HG03378 (cell line): ENCODE measurements around the gene ACLY.
"Not testable (repeated sequence)": the region's sequence is repeated elsewhere in the genome, so short reads cannot be mapped to it uniquely, and the experiment has no call there.

ENCODE experiments used
- ATAC-seq: cut with Tn5 transposase; IDR thresholded peaks from one replicate; pipeline ENCODE4 v1.9.1; 2021; ENCODE audit warnings: mild to moderate bottlenecking, moderate library complexity; ENCODE audit not compliant: unreplicated experiment

Gene ACLY

DNA sequence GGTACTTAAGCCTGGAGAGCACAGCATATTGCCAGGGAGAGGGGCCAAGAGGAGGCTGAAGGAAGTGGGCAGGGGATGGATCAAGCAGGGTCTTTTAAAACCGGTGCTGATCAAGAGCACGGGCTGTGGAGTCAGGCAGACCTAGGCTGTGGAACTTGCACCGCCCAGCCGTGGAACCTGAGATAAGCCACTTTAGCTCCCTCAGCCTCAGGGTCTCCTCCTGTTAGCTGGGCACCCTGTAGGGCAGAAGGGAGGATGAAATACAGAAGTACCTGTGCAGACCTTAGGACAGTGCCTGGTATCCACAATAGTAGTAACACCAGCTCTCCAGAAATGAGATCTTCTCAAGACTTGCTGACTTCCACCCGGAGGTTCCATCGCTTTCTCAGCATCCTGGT is 20.9 kb upstream of the ACLY start:
- no peak for ATAC-seq

DNA sequence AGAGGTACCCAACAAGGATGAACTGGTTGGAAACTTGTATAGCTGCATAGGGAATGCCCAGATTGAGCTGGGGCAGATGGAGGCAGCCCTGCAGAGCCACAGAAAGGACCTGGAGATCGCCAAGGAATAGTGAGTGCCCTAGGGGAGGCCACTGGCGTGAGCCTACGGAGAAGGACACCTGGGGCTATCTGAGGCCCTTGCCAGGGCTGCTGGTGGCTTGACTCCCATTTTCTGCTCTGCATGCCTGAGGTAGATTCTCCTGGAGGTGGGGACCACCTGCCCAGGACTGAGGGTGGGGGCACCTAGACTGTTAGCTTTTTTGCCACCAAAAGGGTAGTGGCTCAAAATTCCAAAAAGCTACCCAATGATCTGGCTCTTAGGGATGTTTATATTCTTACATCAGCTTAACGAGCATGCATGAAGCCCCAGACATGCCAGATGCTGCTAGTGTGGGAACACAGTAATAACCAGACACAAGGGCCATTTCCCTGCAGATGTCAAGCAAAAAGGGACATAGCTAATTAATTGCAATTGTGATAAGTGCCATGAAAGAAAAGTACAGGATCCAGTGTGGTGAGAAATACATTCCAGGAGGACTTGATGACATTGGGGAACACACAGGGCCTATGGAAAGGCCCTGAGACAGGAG is 20.4 kb upstream of the ACLY start:
- ATAC-seq: no peak

DNA sequence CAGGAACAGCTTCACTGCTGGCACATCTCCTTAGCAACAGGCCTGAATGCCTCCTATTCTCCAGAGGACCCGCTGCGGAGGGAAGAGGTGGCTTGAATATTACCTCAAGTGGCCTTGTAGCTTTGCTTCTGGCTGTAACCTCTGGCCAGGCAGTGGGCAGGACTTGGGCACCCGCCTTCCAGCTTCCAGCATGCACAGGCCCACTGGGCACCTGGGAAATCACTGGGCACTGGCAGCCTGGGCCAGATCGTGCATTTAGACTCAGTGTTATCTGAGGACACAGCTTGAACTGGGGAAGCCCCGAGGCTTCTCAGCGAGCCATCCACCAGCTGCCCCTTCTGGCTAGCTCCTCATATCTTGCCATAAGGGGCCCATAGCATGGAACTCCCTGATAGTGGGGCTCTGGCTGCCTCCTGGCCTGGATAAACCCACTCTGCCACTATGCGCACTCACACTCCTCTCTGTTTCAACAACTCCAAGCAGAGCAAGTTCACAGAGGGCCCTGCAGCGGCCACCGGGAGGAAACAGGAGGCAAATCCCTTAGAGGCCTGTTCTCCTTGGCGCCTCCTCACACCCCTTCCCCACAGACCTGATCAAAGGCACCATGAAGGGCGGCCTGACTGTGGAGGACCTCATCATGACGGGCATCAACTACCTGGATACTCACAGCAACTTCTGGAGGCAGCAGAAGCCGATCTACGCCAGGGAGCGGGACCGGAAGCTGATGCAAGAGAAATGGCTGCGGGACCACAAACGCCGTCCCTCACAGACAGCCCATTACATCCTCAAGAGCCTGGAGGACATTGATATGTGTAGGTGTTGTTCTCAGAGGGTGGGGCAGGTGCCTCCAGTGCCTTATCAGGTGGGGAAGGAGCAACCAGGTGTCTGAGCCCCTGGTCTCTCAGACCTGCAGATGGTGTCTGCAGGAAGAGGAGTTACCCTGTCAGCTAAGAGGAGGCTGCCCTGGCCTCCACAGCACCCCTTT is 19.5 kb upstream of the ACLY start:
- no peak for ATAC-seq

DNA sequence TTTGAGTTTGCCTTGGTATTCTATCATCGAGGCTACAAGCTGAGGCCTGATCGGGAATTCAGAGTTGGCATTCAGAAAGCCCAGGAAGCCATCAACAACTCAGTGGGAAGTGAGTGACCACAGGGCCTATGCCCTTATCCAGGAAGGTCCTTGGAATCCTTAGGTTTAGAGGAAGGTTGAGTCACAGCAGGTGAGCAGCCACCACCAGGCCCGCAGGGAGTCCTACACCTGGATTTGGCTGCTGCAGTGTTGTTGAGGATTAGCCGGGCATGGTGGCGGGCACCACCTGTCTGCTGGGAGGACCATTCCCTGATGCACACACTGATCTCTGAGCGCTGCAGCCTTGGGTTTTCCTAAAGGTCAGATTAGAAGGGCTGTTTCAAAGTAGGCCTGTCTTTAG is 16.9 kb upstream of the ACLY start:
- no peak for ATAC-seq

DNA sequence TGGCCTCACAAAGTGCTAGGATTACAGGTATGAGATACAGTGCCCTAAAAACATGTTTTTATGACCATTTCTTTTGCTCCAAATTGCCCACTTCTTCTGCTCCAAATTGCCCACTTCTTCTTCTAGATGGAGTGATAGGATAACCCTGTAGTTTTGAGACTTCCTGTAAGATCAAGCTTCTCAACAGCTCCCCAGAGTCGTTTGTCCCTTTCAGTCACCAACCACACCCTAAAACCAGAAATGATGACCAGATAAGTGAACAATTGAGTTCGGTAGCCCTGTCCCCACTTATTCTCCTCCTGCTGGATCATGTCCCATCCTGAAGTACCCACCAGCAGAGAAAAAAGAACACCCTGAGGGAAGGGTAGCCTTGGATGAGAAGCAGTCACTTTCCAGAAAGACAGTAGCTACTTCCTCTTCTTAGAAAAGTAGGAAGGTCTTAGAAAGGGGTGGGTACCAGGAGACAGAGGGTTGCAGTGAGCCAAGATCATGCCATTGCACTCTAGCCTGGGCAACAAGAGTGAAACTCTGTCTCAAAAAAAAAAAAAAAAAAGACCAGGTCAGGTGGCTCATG is 14.2 kb upstream of the ACLY start:
- ATAC-seq: no peak

DNA sequence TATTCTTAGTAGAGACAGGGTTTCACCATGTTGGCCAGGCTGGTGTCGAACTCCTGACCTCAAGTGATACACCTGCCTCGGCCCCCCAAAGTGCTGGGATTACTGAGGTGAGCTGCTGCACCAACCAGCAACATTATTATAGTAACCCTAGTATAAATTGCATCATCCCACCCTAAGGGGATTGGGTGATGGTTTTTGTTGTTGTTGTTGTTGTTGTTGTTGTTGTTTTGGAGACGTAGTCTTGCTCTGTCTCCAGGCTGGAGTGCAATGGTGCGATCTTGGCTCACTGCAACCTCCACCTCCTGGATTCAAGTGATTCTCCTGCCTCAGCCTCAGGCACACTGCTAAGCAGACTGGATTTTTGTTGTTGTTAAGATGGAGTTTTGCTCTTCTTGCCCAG is 13.0 kb upstream of the ACLY start:
- ATAC-seq: not testable (repeated sequence)

DNA sequence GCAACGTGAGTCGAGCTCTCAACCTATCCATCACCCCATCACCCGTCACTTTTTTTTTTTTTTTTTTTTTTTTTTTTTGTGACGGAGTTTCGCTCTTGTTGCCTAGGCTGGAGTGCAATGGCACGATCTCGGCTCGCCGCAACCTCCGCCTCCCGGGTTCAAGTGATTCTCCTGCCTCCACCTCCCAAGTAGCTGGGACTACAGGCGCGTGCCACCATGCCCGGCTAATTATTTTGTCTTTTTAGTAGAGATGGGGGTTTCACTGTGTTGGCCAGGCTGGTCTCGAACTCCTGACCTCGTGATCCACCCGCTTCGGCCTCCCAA is 12.0 kb upstream of the ACLY start:
- ATAC-seq: peak; percentile 20

DNA sequence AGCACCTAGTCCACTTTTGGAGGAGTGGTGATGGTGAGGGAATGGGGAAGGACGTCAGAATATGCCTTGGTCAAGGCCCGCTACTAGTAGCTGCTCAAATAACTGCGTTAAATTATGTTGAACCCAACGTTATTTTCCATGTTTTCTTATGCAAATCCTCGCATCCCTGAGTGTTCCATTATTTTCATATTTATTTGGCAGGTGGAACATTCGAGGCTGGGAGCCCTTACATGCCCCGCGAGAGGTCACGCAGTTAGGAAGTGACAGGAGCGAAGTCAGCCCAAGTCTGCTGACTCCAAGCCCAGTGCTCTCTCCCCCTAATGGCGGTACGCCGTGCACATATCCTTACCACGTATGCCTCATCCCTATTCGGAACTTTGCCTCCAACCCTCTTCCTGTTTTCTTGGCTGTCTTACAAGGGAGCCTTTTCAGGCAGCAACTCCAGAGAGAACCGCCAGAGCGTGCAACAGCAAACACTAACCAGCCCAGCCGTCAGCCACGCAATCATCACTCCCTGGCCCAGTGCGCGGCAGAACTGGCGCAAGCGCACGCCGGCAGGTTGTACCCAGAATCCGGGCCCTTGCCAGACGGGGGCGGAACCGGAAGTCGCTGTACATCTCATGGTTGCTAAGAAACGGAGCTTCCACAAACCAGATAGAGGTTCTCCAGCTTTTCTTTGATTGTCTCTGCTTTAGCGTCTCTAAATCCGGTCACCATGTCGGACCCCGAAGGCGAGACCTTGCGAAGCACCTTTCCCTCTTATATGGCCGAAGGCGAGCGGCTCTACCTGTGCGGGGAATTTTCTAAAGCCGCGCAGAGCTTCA is 11.5 kb upstream of the ACLY start, which contains the start of gene ODAD4:
Gene ODAD4, plus strand, starts transcription at position 609 of the 824 bp plus-strand sequence. Its CDS starts 107 bp downstream, at position 716.
- ATAC-seq: peak; percentile 80

DNA sequence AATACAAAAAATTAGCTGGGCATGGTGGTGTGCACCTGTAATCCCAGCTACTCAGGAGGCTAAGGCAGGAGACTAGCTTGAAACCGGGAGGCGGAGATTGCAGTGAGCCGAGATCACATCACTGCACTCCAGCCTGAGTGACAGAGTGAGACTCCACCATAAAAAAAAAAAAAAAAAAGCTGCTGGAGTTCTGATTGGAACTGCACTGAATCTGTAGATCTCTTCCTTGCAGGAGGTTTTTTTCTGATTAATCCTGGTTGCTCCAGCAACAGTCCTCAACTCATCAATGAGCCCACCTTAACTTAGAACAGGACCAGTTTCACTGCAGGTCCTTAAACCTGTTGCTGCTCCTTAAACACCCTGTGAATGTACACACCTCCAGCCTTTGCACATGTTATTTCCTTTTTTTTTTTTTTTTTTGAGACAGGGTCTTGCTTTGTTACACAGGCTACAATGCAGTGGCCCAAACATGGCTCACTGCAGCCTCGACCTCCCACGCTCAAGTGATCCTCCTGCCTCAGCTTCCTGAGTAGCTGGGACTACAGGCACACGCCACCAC is 10.0 kb upstream of the ACLY start:
- ATAC-seq: no peak

DNA sequence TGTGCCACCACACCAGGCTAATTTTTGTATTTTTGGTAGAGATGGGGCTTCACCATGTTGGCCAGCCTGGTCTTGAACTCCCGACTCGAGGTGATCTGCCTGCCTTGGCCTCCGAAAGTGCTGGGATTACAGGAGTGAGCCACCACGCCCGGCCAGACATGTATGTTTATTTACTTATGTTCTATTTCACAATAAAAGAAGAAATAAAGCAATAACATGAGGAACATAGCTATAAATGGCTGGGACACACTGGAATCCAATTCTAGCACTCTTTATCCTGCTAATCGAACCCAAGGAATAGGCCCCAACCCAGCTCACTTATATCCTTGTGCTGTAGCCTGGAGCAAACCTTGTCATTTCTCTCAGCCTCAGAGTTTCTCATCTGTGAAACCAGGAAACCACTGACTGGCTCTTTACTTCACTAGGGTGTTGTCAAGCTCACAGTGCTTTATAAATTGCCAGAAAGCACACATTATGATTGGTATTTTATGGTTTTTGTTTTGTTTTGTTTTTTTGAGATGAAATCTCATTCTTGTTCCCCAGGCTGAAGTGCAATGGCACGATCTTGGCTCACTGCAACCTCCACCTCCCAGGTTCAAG is 7.3 kb upstream of the ACLY start:
- ATAC-seq: no peak

DNA sequence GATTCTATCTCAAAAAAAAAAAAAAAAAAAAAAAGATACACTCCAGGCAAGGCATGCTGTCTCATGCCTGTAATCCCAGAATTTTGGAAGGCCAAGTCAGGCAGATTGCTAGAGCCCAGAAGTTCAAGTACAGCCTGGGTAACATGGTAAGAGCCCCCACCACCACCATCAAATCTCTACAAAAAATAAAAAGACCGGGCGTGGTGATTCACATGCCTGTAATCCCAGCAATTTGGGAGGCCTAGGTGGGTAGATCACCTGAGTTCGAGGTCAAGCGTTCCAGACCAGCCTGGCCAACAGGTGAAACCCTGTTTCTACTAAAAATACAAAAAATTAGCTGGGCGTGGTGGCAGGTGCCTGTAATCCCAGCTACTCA is 1.8 kb upstream of the ACLY start:
- no peak for ATAC-seq

DNA sequence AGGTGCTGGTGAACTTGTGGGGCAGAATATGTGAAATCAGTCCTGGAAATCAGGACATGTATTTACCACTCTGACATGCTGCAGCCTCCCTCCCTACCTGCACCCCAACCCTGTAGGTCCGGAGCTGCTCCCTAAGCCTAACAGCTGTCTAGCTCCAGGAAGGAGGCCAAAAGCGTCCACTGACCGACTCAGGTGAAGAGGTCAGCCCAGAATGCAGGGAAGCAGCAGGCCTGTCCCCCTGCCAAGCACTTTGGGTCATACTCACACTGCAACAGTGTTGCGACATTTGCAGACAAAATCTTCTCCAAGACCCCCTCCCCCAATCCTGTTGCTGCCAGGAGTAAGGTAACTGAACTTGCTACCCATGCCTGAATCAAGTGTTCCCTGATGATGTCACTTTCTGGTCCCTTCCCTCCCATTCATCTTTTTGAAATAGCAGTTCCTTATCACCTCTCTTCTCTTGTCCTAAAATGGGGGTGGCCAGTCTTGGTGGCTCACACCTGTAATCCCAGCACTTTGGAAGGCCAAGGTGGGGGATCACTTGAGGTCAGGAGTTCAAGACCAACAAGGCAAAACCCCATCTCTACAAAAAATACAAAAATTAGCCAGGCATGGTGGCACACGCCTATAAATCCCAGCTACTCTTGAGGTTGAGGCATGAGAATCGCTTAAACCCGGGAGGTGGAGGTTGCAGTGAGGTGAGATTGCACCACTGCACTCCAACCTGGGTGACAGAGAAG is 1.3 kb upstream of the ACLY start:
- ATAC-seq: no peak

DNA sequence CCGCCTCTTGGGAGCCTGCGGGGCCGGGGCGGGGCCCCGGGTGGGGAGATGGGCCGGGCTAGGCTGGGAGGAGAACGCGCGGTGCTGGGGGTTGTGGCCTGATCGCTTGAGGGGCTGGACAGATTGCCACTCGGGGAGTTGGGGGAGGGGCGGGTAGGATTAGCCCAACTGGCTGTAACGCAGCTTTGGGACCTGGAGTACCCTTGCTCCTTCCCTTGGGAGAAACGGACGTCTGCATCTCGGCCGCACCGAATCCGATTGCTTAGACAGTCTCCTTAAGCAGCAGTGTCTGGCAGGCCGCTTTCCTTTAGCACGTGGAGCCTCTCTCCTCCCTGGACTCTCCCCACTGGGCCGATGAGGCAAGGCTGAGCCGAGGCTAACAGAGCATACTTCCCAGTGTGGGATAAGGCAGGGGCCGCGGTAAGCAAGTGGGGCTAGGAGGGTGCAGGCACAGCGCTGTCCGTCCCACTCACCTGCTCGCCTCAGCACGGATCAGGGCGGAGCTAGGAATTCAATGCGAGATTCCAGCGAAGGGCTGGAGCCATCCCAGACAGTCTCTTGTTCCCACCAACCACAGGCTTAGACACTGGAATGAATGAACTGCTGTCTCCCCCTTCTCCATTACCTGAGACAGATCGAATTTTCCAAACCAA is 540 bp upstream of the ACLY start:
- no peak for ATAC-seq

DNA sequence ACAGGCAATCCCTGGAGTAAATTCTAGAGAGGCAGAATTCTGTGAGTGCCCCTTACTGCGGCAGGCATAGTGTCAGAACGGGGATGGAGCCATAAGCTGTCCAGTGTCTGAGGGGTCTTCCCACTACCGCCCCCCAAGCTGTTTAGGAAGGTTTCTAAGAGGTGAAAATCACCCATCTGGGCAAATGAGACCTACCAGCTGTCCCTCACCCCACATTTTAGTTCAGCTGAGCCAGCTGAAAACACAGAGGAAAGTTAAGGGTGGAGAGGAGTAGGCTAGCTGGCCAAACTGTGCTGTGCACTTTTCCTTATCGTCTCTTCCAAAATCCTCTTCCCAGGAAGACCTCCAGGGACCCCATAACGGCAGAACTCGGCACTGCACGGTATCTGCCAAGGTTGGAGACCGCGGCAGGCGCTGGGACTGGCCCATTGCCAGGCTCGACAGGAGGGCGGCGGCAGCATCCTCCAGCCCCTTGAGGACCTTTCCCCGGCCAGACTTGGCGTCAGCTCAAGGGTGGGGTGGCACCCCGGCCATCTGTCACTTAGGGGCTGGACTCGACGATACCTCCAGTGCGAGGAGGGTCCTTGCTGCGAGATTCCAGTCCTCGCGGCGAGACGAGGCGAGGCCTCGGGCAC is 955 bp downstream of the ACLY start:
- ATAC-seq: peak; percentile 12

DNA sequence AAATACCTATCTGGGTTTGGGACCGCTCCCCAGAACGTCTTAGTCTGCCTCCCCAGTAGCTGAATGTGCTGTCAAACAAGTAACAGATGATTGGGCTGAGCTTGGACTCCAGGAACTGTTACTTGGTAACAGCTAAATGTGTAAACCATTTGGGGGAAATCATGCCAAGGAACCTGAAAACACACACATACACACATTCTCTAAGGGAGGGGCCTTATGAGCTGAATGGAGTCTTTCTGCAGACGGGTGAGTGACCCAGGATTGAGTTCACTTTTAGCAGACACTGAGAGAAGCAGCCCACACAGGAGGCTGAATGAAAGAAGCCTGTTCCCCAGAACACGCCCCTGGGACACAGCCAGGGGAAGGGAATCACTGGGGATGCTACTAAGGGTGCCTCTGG is 1.6 kb downstream of the ACLY start:
- ATAC-seq: no peak

DNA sequence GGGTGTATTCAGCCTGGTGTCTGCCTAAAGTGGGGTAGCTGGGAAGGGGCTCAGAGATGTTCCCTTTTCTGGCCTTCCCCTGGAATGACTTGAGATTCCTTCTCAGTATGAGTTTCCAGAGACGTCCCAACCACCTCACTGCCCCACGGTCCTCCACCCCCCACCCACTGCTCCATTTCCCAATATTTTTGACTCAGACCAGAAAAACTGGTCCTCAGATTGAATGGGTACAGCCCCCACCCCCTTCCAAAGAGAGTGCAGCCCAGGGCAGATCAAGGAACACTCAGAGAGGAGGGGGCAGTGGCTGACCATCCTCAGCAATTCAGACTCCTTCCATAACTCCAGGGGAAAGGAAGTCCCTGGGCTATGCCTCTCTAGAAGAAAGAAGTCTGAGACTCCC is 3.2 kb downstream of the ACLY start:
- no peak for ATAC-seq

DNA sequence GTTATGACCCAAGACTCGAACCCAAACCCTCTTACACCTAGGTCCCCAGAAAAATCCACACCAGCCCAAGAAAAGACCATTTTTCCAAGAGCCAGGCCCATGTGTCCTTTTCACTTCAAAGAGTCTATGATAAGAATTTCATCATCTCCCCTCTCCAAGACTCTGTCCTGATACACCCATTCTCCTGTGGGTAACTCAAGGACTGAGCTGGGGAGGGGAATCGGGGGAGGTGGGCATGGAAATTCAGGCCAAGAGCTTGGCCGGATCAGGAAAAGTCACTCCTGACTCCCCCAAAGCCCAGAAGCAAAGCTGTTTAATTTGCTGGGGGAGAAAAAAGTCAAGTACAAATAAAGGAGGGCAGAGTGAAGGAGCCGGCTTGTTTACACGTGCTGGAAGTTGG is 3.7 kb downstream of the ACLY start:
- ATAC-seq: no peak

DNA sequence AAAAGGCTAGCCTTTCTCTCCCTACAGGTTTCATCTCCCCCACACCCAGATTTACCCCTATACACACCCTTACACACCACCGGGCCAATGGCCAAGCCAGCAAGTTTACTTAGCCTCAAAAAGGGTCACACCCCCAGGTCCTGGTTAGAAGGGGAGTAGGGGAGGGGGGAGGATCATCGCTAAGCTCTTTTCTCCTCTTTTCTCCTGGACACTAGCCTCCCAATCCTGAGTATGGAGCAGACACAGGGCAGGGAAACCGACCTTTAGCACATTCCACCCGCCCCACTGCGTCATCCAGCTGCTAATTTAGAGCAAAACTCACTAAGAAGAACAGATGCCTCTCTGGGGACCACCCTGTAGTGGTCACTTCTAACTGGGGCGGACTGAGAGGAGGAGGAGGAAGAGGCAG is 4.4 kb downstream of the ACLY start:
- ATAC-seq: no peak

DNA sequence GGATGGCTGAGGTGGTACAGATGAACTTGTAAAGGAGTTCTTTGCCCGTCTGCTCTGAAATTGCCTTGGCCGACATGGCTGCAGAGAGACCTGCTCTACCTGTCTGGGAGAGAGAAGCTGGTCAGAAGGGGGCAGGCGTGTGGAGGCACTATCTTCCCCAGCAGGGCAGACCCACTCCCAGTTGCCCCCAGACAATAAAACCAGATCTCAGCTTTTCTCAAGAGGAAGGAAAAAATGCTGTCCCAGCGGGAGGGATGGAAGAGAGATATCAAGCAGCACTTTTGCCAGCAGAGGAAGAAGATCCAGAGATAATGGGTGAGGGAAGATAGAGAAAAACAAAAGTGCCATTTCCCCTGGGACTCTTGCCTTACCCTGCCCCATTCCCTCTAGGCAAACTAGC is 5.0 kb downstream of the ACLY start:
- no peak for ATAC-seq
